GM12878 (cell line): ENCODE measurements around the gene CTRB1. TPM values are rescaled to one million over a fixed set of nuclear protein-coding genes. Genes with fewer than 3 reads are reported as not detected.

Experiments used
- ATAC-seq: fragments of 200-7000 bp; cut with Tn5 transposase; 3 replicates; pipeline ENCODE4 v1.9.1; 2020; ENCODE audit warnings: mild to moderate bottlenecking, moderate library complexity
- BruUV-seq: library from RNA; stranded (reverse); fragments of 400-500 nt; replicated peaks from 2 replicates; lab custom pipeline; 2021; lab: Mats Ljungman, UMichigan
- CTCF ChIA-PET: fragments of 300-600 bp; sonication (Branson Sonifier 250); formaldehyde crosslinking; extraction: SDS; loops from one replicate; lab custom pipeline; 2021; ENCODE audit warnings: inconsistent platforms; lab: Yijun Ruan, JAX
- POLR2A ChIA-PET: fragments of 350-600 bp; formaldehyde crosslinking; extraction: SDS; loops from one replicate; lab custom pipeline; 2021; ENCODE audit warnings: inconsistent platforms; lab: Charles Lee
- RAD21 ChIA-PET: fragments of 300-600 bp; sonication (Branson Sonifier 250); formaldehyde crosslinking; loops from one replicate; lab custom pipeline; 2023; ENCODE audit warnings: antibody characterized with exemption; ENCODE audit not compliant: unreplicated experiment; lab: Charles Lee
- SMC1A ChIA-PET: fragments of 300-600 bp; sonication (Branson Sonifier 250); formaldehyde crosslinking; loops from one replicate; lab custom pipeline; 2023; ENCODE audit not compliant: unreplicated experiment, uncharacterized antibody; lab: Charles Lee
- DNase-seq: peaks from one replicate; pipeline ENCODE4 v3.0.0-alpha.2; 2011; ENCODE audit warnings: low read depth, low spot score
- FAIRE-seq: peaks from 3 replicates; lab custom pipeline; 2011; peaks lifted over from hg19 to GRCh38; lab: Jason Lieb, UNC
- H2AFZ ChIP-seq: 2 replicates; pipeline ENCODE4 v1.6.0; 2011; ENCODE audit warnings: low read depth, low read length, control low read depth; ENCODE audit not compliant: control insufficient read depth
- H3K27ac ChIP-seq: 2 replicates; pipeline ENCODE4 v1.5.1; 2011; ENCODE audit warnings: control low read depth; ENCODE audit not compliant: control insufficient read depth, insufficient read depth
- H3K27me3 ChIP-seq, 2 experiments: replicated peaks in 1 of 2; 2 replicates each; pipeline versions ENCODE4 v1.6.0 to v1.6.1; 2011; ENCODE audit warnings: low read length in 1 of 2; ENCODE audit not compliant: control insufficient read depth in 2 of 2, insufficient read depth in 2 of 2
- H3K36me3 ChIP-seq, 2 experiments: 2 replicates each; pipeline ENCODE4 v1.5.1; 2011; ENCODE audit warnings: low read length in 1 of 2; ENCODE audit not compliant: control insufficient read depth in 2 of 2, insufficient read depth in 2 of 2
- H3K4me1 ChIP-seq: 2 replicates; pipeline ENCODE4 v1.6.1; 2011; ENCODE audit warnings: mild to moderate bottlenecking, low read length, moderate library complexity, mixed read lengths; ENCODE audit not compliant: control insufficient read depth, insufficient read depth
- H3K4me2 ChIP-seq: 2 replicates; pipeline ENCODE4 v1.6.0; 2011; ENCODE audit warnings: control low read depth; ENCODE audit not compliant: control insufficient read depth, insufficient read depth
- H3K4me3 ChIP-seq: fragments of 200-600 bp; sonication (generic); 2 replicates; pipeline ENCODE4 v1.5.1; 2016
- H3K79me2 ChIP-seq: 2 replicates; pipeline ENCODE4 v1.6.0; 2011; ENCODE audit warnings: low read length; ENCODE audit not compliant: control insufficient read depth, insufficient read depth
- H3K9ac ChIP-seq: 2 replicates; pipeline ENCODE4 v1.8.0; 2011; ENCODE audit warnings: low read length, control low read depth, mixed read lengths; ENCODE audit not compliant: control insufficient read depth, insufficient read depth
- H3K9me3 ChIP-seq: replicated peaks from 3 replicates; pipeline ENCODE4 v1.5.1; 2011; ENCODE audit warnings: mild to moderate bottlenecking, low read length; ENCODE audit not compliant: control insufficient read depth, insufficient read depth
- H4K20me1 ChIP-seq: 2 replicates; pipeline ENCODE4 v1.6.0; 2011; ENCODE audit not compliant: control insufficient read depth, insufficient read depth
- ETV6 ChIP-seq, 2 experiments: fragments of 450-650 bp in 1 of 2; IDR thresholded peaks in 1 of 2; conservative IDR thresholded peaks in 1 of 2; 2 replicates each; pipeline ENCODE4 v1.6.1; 2014; ENCODE audit warnings: antibody characterized with exemption in 1 of 2, borderline replicate concordance in 1 of 2, low read depth in 1 of 2, mild to moderate bottlenecking in 1 of 2, moderate library complexity in 1 of 2
- JUND ChIP-seq: IDR thresholded peaks from 2 replicates; pipeline ENCODE4 v1.6.1; 2012; ENCODE audit warnings: low read depth, mild to moderate bottlenecking, low read length, improper control_type of control experiment, moderate library complexity
- NFXL1 ChIP-seq: fragments of 450-650 bp; IDR thresholded peaks from 2 replicates; pipeline ENCODE4 v1.6.1; 2017; ENCODE audit warnings: antibody characterized with exemption, mild to moderate bottlenecking, borderline replicate concordance
- NFYA ChIP-seq: IDR thresholded peaks from 2 replicates; pipeline ENCODE4 v1.6.1; 2011; ENCODE audit warnings: low read depth, mild to moderate bottlenecking, low read length, improper control_type of control experiment, borderline replicate concordance
- POLR2A ChIP-seq: IDR thresholded peaks from 2 replicates; pipeline ENCODE4 v1.6.1; 2011; ENCODE audit warnings: low read depth, mild to moderate bottlenecking, low read length
- RELA ChIP-seq: fragments of 450-650 bp; IDR thresholded peaks from 2 replicates; pipeline ENCODE4 v1.8.0; 2014; ENCODE audit warnings: borderline replicate concordance; ENCODE audit not compliant: partially characterized antibody
- SMAD1 ChIP-seq: fragments of 450-650 bp; IDR thresholded peaks from 2 replicates; pipeline ENCODE4 v1.6.1; 2018; ENCODE audit warnings: mild to moderate bottlenecking, low read depth; ENCODE audit not compliant: partially characterized antibody
- SMARCA5 ChIP-seq: fragments of 450-650 bp; IDR thresholded peaks from 2 replicates; pipeline ENCODE4 v1.6.1; 2017; ENCODE audit warnings: mild to moderate bottlenecking
- ZSCAN29 ChIP-seq: fragments of 450-650 bp; IDR thresholded peaks from 2 replicates; pipeline ENCODE4 v1.6.1; 2017; ENCODE audit warnings: mild to moderate bottlenecking, moderate library complexity
- whole genome bisulfite sequencing: methylation state at CpG from one replicate; pipeline ENCODE4 v1.1.6; 2016; ENCODE audit warnings: low lambda C conversion rate; ENCODE audit not compliant: insufficient replicate concordance, insufficient coverage; ENCODE audit errors: missing lambda C conversion rate; 5-methylcytosine and 5-hydroxymethylcytosine counted together
- in situ Hi-C: fragments of 300-500 bp; cut with MboI; formaldehyde crosslinking; loops from 9 replicates; pipeline ENCODE4 v1.14.3; 2018; ENCODE audit warnings: mixed read lengths
- intact Hi-C: fragments of 100-400 bp; cut with micrococcal nuclease; formaldehyde crosslinking; loops from one replicate; pipeline ENCODE4 v1.14.2; 2022; ENCODE audit not compliant: unreplicated experiment
- polyA plus RNA-seq, 11 experiments: library from polyadenylated mRNA; depleted of rRNA in 4 of 11; unstranded in 6 of 11; stranded (reverse) in 5 of 11; fragments of >200 nt; fragmentation: Nextera tagmentation in 4 of 11; fragmentation: Illumina TruSeq in 1 of 11; extraction: Ambion mirVana in 4 of 11; extraction: Trizol in 1 of 11; gene quantifications; 1 replicate in 1 of 11; 2 replicates in 10 of 11; pipeline versions ENCODE4 v1.2.1 to v1.2.3, GENCODE V29; 2011 to 2016; ENCODE audit warnings: inconsistent platforms in 2 of 11, missing spikeins in 2 of 11, low read depth in 1 of 11
- total RNA-seq, 4 experiments: library from RNA; depleted of rRNA in 3 of 4; stranded (reverse); fragments of >200 nt in 3 of 4; fragmentation: Illumina TruSeq in 1 of 4; extraction: Trizol in 1 of 4; gene quantifications; 2 replicates each; pipeline versions ENCODE4 v1.2.1 to v1.2.3, GENCODE V29; 2013 to 2021
- TF ChIP-seq, protein P1 (sequence below): IDR thresholded peaks from 2 replicates; pipeline ENCODE4 v1.6.1; 2011; ENCODE audit warnings: borderline replicate concordance, low read depth, mild to moderate bottlenecking, moderate library complexity, low read length; ENCODE audit not compliant: insufficient read depth, poor library complexity, severe bottlenecking
- TF ChIP-seq, protein P2 (sequence below): fragments of 450-650 bp; IDR thresholded peaks from 2 replicates; pipeline ENCODE4 v1.6.1; 2017; ENCODE audit warnings: mild to moderate bottlenecking, moderate library complexity
- TF ChIP-seq, protein P3 (sequence below): IDR thresholded peaks from 2 replicates; pipeline ENCODE4 v1.6.1; 2011; ENCODE audit warnings: mild to moderate bottlenecking, low read depth, low read length, moderate library complexity; ENCODE audit not compliant: insufficient replicate concordance
- TF ChIP-seq, protein P4 (sequence below): IDR thresholded peaks from 2 replicates; pipeline ENCODE4 v1.6.1; 2012; ENCODE audit warnings: low read depth, low read length, improper control_type of control experiment
- TF ChIP-seq, protein P5 (sequence below): IDR thresholded peaks from 2 replicates; pipeline ENCODE4 v1.6.1; 2011; ENCODE audit warnings: low read depth, mild to moderate bottlenecking, low read length, moderate library complexity, borderline replicate concordance; ENCODE audit errors: extremely low read depth
- TF ChIP-seq, protein P6 (sequence below): fragments of 450-650 bp; IDR thresholded peaks from 2 replicates; pipeline ENCODE4 v1.6.1; 2016; ENCODE audit warnings: mild to moderate bottlenecking

The CTRB1 gene
- total and polyA plus RNA-seq, 10 of the 15 experiments (the other 5 are each of a cell fraction or from before 2014, with no cell fraction given) = 0.28 to 4.4 TPM; not detected in 8

DNA sequence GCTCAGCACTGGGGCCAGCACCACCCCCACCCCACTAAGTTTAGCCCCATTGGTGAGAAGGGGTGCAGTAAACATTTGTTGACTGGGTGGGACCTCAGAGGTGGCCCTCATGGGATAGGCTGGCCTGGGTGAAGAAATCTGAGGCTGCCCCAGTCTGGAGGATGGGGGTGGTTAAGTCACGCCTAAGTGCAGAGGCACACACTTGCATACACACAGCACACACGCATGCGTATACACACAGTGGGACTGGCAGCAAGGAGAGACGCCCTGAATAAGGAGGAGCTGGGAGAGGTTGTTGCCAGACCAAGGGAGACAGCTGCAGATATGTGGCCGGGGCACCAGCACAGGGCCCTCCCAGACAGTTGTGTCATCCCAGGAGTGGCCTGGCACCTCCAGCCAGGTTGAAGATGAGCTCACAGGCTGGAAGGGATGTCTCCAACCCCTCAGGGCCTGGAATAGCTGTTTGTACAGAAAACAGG is 35.6 kb downstream of the CTRB1 start:
- BruUV-seq = no TSS peak

More for the DNA sequence above, 35.6 kb downstream of the CTRB1 start:
- 33% methylated on average over 5 of the region's 5 CpGs for WGBS
- Histone ChIP-seq H3K79me2 (no peaks in the 10 kb centered on the region), H3K27ac (no peak overlapping the region), H3K27me3 (peaks cover 0 to 4% of the 10 kb centered on the region in 2 experiments; a peak in 1 of 4 replicates), H2AFZ (no peak overlapping the region), H3K4me1 (peaks cover 11% of the 10 kb centered on the region), H3K9ac (no peak overlapping the region), H4K20me1 (peaks cover 13% of the 10 kb centered on the region), H3K4me3 (no peak overlapping the region), H3K9me3 (no peaks in the 10 kb centered on the region), H3K36me3 (no peaks in the 10 kb centered on the region), H3K4me2 (no peak overlapping the region)
- ChIA-PET RAD21 (no interaction called here), CTCF (interaction anchor here (1.0 to 1.2 kb wide), 2 partner anchors 16 to 125 kb away, joined by 4 to 5 read pairs; no protein-coding TSS in a partner anchor), POLR2A (interaction anchor here (1.1 to 1.2 kb wide), 2 partner anchors 11 to 243 kb away, joined by 3 read pairs; no protein-coding TSS in a partner anchor), SMC1A (no interaction called here)
- ATAC-seq = no peak
- intact Hi-C loops (no loop called here), in situ Hi-C loops (no loop called here)
- DNase-seq = no peak
- TF ChIP-seq POLR2A (no peak), ZSCAN29 (no peak), SMAD1 (no peak), ETV6 (conservative IDR thresholded peaks at IDR 0.05 in 1 of 2, IDR thresholded peaks at IDR 0.05 in 1 of 2; ENCODE audit: borderline replicate concordance in 1 of 2, low read depth in 1 of 2) (no peak), JUND (no peak), NFYA (no peak), NFXL1 (no peak), RELA (no peak), SMARCA5 (no peak)
- TF ChIP-seq, protein P1, sequence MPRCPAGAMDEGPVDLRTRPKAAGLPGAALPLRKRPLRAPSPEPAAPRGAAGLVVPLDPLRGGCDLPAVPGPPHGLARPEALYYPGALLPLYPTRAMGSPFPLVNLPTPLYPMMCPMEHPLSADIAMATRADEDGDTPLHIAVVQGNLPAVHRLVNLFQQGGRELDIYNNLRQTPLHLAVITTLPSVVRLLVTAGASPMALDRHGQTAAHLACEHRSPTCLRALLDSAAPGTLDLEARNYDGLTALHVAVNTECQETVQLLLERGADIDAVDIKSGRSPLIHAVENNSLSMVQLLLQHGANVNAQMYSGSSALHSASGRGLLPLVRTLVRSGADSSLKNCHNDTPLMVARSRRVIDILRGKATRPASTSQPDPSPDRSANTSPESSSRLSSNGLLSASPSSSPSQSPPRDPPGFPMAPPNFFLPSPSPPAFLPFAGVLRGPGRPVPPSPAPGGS = no peak
- TF ChIP-seq, protein P2, sequence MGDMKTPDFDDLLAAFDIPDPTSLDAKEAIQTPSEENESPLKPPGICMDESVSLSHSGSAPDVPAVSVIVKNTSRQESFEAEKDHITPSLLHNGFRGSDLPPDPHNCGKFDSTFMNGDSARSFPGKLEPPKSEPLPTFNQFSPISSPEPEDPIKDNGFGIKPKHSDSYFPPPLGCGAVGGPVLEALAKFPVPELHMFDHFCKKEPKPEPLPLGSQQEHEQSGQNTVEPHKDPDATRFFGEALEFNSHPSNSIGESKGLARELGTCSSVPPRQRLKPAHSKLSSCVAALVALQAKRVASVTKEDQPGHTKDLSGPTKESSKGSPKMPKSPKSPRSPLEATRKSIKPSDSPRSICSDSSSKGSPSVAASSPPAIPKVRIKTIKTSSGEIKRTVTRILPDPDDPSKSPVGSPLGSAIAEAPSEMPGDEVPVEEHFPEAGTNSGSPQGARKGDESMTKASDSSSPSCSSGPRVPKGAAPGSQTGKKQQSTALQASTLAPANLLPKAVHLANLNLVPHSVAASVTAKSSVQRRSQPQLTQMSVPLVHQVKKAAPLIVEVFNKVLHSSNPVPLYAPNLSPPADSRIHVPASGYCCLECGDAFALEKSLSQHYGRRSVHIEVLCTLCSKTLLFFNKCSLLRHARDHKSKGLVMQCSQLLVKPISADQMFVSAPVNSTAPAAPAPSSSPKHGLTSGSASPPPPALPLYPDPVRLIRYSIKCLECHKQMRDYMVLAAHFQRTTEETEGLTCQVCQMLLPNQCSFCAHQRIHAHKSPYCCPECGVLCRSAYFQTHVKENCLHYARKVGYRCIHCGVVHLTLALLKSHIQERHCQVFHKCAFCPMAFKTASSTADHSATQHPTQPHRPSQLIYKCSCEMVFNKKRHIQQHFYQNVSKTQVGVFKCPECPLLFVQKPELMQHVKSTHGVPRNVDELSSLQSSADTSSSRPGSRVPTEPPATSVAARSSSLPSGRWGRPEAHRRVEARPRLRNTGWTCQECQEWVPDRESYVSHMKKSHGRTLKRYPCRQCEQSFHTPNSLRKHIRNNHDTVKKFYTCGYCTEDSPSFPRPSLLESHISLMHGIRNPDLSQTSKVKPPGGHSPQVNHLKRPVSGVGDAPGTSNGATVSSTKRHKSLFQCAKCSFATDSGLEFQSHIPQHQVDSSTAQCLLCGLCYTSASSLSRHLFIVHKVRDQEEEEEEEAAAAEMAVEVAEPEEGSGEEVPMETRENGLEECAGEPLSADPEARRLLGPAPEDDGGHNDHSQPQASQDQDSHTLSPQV = no peak
- TF ChIP-seq, protein P3, sequence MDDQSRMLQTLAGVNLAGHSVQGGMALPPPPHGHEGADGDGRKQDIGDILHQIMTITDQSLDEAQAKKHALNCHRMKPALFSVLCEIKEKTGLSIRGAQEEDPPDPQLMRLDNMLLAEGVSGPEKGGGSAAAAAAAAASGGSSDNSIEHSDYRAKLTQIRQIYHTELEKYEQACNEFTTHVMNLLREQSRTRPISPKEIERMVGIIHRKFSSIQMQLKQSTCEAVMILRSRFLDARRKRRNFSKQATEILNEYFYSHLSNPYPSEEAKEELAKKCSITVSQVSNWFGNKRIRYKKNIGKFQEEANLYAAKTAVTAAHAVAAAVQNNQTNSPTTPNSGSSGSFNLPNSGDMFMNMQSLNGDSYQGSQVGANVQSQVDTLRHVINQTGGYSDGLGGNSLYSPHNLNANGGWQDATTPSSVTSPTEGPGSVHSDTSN = no peak
- TF ChIP-seq, protein P4, sequence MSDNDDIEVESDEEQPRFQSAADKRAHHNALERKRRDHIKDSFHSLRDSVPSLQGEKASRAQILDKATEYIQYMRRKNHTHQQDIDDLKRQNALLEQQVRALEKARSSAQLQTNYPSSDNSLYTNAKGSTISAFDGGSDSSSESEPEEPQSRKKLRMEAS = no peak
- TF ChIP-seq, protein P5, sequence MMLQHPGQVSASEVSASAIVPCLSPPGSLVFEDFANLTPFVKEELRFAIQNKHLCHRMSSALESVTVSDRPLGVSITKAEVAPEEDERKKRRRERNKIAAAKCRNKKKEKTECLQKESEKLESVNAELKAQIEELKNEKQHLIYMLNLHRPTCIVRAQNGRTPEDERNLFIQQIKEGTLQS = no peak
- TF ChIP-seq, protein P6, sequence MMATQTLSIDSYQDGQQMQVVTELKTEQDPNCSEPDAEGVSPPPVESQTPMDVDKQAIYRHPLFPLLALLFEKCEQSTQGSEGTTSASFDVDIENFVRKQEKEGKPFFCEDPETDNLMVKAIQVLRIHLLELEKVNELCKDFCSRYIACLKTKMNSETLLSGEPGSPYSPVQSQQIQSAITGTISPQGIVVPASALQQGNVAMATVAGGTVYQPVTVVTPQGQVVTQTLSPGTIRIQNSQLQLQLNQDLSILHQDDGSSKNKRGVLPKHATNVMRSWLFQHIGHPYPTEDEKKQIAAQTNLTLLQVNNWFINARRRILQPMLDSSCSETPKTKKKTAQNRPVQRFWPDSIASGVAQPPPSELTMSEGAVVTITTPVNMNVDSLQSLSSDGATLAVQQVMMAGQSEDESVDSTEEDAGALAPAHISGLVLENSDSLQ = no peak
- FAIRE-seq = no peak
